ENCODE measurements around the gene DDAH1.

Gene DDAH1

GRCh38 chr1:85387781-85388180 lies 77.2 kb downstream of the DDAH1 start:
- Histone ChIP-seq H3K27me3 (ENCODE audit: control insufficient read depth, low read length) (no peaks in the 10 kb centered on the region), H3K9me3 (ENCODE audit: control insufficient read depth, insufficient read depth, low read length) (no peaks in the 10 kb centered on the region), H3K27ac (ENCODE audit: low read depth, low read length) (no peak overlapping the region)

GRCh38 chr1:85386068-85386722 lies 78.8 kb downstream of the DDAH1 start:
- H3F3A ChIP-seq (ENCODE audit: control insufficient read depth, insufficient read depth) = no peaks in the 10 kb centered on the region
- no peak overlapping the region for H3K4me3 ChIP-seq (ENCODE audit: low read length)
- H3K9me3 ChIP-seq (ENCODE audit: control insufficient read depth, insufficient read depth, low read length) = no peaks in the 10 kb centered on the region
- H3K4me1 ChIP-seq (ENCODE audit: control insufficient read depth, low read length) = no peaks in the 10 kb centered on the region
- H4K20me1 ChIP-seq (ENCODE audit: control insufficient read depth, insufficient read depth, low read depth, low read length) = no peaks in the 10 kb centered on the region
- no peaks in the 10 kb centered on the region; the same call in 1 of the 2 replicates for H3K9me2 ChIP-seq (replicated peaks; ENCODE audit: control insufficient read depth, low read length)
- H3K79me2 ChIP-seq (ENCODE audit: control insufficient read depth, low read length) = no peaks in the 10 kb centered on the region
- no peaks in the 10 kb centered on the region for H3K27me3 ChIP-seq (ENCODE audit: control insufficient read depth, low read length)
- H3K4me2 ChIP-seq (ENCODE audit: low read length) = no peak overlapping the region
- no peaks in the 10 kb centered on the region for H3K36me3 ChIP-seq (ENCODE audit: control insufficient read depth, low read length)
- H3K27ac ChIP-seq (ENCODE audit: low read depth, low read length) = no peak overlapping the region
- TF ChIP-seq EZH2phosphoT487 (IDR thresholded peaks at IDR 0.05; ENCODE audit: borderline replicate concordance, low read length) = no peak

More at GRCh38 chr1:85387781-85388180, 77.2 kb downstream of the DDAH1 start:
- Histone ChIP-seq H3K9me2 (replicated peaks; ENCODE audit: control insufficient read depth, low read length) (no peaks in the 10 kb centered on the region; the same call in 1 of the 2 replicates), H3K4me3 (ENCODE audit: low read length) (no peak overlapping the region), H3K36me3 (ENCODE audit: control insufficient read depth, low read length) (no peaks in the 10 kb centered on the region), H4K20me1 (ENCODE audit: control insufficient read depth, insufficient read depth, low read depth, low read length) (no peaks in the 10 kb centered on the region), H3K4me2 (ENCODE audit: low read length) (no peak overlapping the region), H3F3A (ENCODE audit: control insufficient read depth, insufficient read depth) (no peaks in the 10 kb centered on the region), H3K4me1 (ENCODE audit: control insufficient read depth, low read length) (no peaks in the 10 kb centered on the region), H3K79me2 (ENCODE audit: control insufficient read depth, low read length) (no peaks in the 10 kb centered on the region)
- no peak for TF ChIP-seq CTCF (IDR thresholded peaks at IDR 0.05; ENCODE audit: low read depth, low read length, poor library complexity, severe bottlenecking)
- TF ChIP-seq EZH2phosphoT487 (IDR thresholded peaks at IDR 0.05; ENCODE audit: borderline replicate concordance, low read length) = no peak

GRCh38 chr1:85379203-85380136 lies 85.5 kb downstream of the DDAH1 start:
- Histone ChIP-seq H3K79me2 (ENCODE audit: control insufficient read depth, low read length) (no peaks in the 10 kb centered on the region), H3K36me3 (ENCODE audit: control insufficient read depth, low read length) (no peaks in the 10 kb centered on the region), H4K20me1 (ENCODE audit: control insufficient read depth, insufficient read depth, low read depth, low read length) (no peaks in the 10 kb centered on the region), H3K4me2 (ENCODE audit: low read length) (no peak overlapping the region), H3K9me2 (replicated peaks; ENCODE audit: control insufficient read depth, low read length) (no peaks in the 10 kb centered on the region; the same call in 1 of the 2 replicates), H3K9me3 (ENCODE audit: control insufficient read depth, insufficient read depth, low read length) (no peaks in the 10 kb centered on the region), H3K27me3 (ENCODE audit: control insufficient read depth, low read length) (no peaks in the 10 kb centered on the region), H3F3A (ENCODE audit: control insufficient read depth, insufficient read depth) (no peaks in the 10 kb centered on the region), H3K4me3 (ENCODE audit: low read length) (no peak overlapping the region), H3K4me1 (ENCODE audit: control insufficient read depth, low read length) (no peaks in the 10 kb centered on the region), H3K27ac (ENCODE audit: low read depth, low read length) (no peak overlapping the region)
- no peak for TF ChIP-seq CTCF (IDR thresholded peaks at IDR 0.05; ENCODE audit: low read depth, low read length, poor library complexity, severe bottlenecking)
- TF ChIP-seq EZH2phosphoT487 (IDR thresholded peaks at IDR 0.05; ENCODE audit: borderline replicate concordance, low read length) = no peak
